ENCODE results near the gene IFNE. TPM values are rescaled to one million over a fixed set of nuclear protein-coding genes. Genes with fewer than 3 reads are reported as not detected.

The IFNE gene
- total RNA-seq, 4 donors from 2014 or later = not detected

GRCh38 chr9:21510806-21511205, 28.7 kb upstream of the IFNE start:
- 38 to 62% methylated on average over 1 of the region's 1 CpG for WGBS, 2 donors (ENCODE audit: low coverage in 1 of 2)
- intact Hi-C loops (cut with DNase I; ENCODE audit: low total_unique reads) (no loop called here), in situ Hi-C loops (cut with MboI; ENCODE audit: low pct_ligation_motif_present in 1 of 4, low pct_unique_long_range_greater_than_20kb in 1 of 4, low sequenced_read_pairs in 3 of 4) (no loop called here)
- H3K27me3 ChIP-seq = no peaks in the 10 kb centered on the region
- H3K4me3 ChIP-seq = no peak overlapping the region
- no peak for TF ChIP-seq POLR2A (IDR thresholded peaks at IDR 0.05)
- TF ChIP-seq CTCF (IDR thresholded peaks at IDR 0.05) = no peak
- no peak for TF ChIP-seq POLR2AphosphoS5 (IDR thresholded peaks at IDR 0.05)
- no peak for TF ChIP-seq EP300 (IDR thresholded peaks at IDR 0.05; ENCODE audit: low read depth)
- no peak overlapping the region for H3K27ac ChIP-seq
- H3K9me3 ChIP-seq = no peaks in the 10 kb centered on the region
- H3K36me3 ChIP-seq = no peaks in the 10 kb centered on the region
- DNase-seq = no peak
- no peaks in the 10 kb centered on the region for H3K4me1 ChIP-seq

GRCh38 chr9:21507483-21507790, 25.3 kb upstream of the IFNE start:
- WGBS, 2 donors (ENCODE audit: low coverage in 1 of 2) = 90 to 93% methylated on average over 3 of the region's 3 CpGs
- no peak overlapping the region for H3K4me3 ChIP-seq
- no peaks in the 10 kb centered on the region for H3K36me3 ChIP-seq
- in situ Hi-C loops (cut with MboI; ENCODE audit: low pct_ligation_motif_present in 1 of 4, low pct_unique_long_range_greater_than_20kb in 1 of 4, low sequenced_read_pairs in 3 of 4) = no loop called here
- TF ChIP-seq CTCF (IDR thresholded peaks at IDR 0.05) = no peak
- TF ChIP-seq EP300 (IDR thresholded peaks at IDR 0.05; ENCODE audit: low read depth) = no peak
- no peak for TF ChIP-seq POLR2AphosphoS5 (IDR thresholded peaks at IDR 0.05)
- no peak for TF ChIP-seq POLR2A (IDR thresholded peaks at IDR 0.05)
- intact Hi-C loops (cut with DNase I; ENCODE audit: low total_unique reads) = no loop called here
- H3K27me3 ChIP-seq = no peaks in the 10 kb centered on the region
- no peaks in the 10 kb centered on the region for H3K9me3 ChIP-seq
- no peaks in the 10 kb centered on the region for H3K4me1 ChIP-seq
- no peak for DNase-seq
- no peak overlapping the region for H3K27ac ChIP-seq

- no peaks in the 10 kb centered on the region for H3K4me1 ChIP-seq
- DNase-seq = no peak
- no peak overlapping the region for H3K4me3 ChIP-seq
- no peaks in the 10 kb centered on the region for H3K27me3 ChIP-seq
- TF ChIP-seq EP300 (IDR thresholded peaks at IDR 0.05; ENCODE audit: low read depth) (no peak), POLR2A (IDR thresholded peaks at IDR 0.05) (no peak), POLR2AphosphoS5 (IDR thresholded peaks at IDR 0.05) (no peak), CTCF (IDR thresholded peaks at IDR 0.05) (no peak)
- intact Hi-C loops (cut with DNase I; ENCODE audit: low total_unique reads) (no loop called here), in situ Hi-C loops (cut with MboI; ENCODE audit: low pct_ligation_motif_present in 1 of 4, low pct_unique_long_range_greater_than_20kb in 1 of 4, low sequenced_read_pairs in 3 of 4) (no loop called here)
- no peaks in the 10 kb centered on the region for H3K9me3 ChIP-seq
- H3K27ac ChIP-seq = no peak overlapping the region
- WGBS, 2 donors (ENCODE audit: low coverage in 1 of 2) = 35 to 40% methylated on average over 4 of the region's 4 CpGs
- no peaks in the 10 kb centered on the region for H3K36me3 ChIP-seq
Observed at GRCh38 chr9:21506626-21507482, 24.7 kb upstream of the IFNE start.

- intact Hi-C loops (cut with DNase I; ENCODE audit: low total_unique reads) (no loop called here), in situ Hi-C loops (cut with MboI; ENCODE audit: low pct_ligation_motif_present in 1 of 4, low pct_unique_long_range_greater_than_20kb in 1 of 4, low sequenced_read_pairs in 3 of 4) (no loop called here)
- Histone ChIP-seq H3K4me3 (no peak overlapping the region), H3K27me3 (no peaks in the 10 kb centered on the region), H3K4me1 (no peaks in the 10 kb centered on the region), H3K36me3 (no peaks in the 10 kb centered on the region), H3K9me3 (no peaks in the 10 kb centered on the region), H3K27ac (no peak overlapping the region)
- WGBS, 2 donors (ENCODE audit: low coverage in 1 of 2) = 65 to 78% methylated on average over 10 of the region's 10 CpGs
- TF ChIP-seq CTCF (IDR thresholded peaks at IDR 0.05) = no peak
- no peak for TF ChIP-seq POLR2AphosphoS5 (IDR thresholded peaks at IDR 0.05)
- no peak for TF ChIP-seq EP300 (IDR thresholded peaks at IDR 0.05; ENCODE audit: low read depth)
- no peak for DNase-seq
Observed at GRCh38 chr9:21505425-21506179, 23.5 kb upstream of the IFNE start.
